ENCODE results near the gene FAM43B. TPM values are rescaled to one million over a fixed set of nuclear protein-coding genes. Genes with fewer than 3 reads are reported as not detected.
A peak's percentile ranks its signal among the peaks of the same experiment; 100 is the strongest.

The FAM43B gene
- total RNA-seq, 1 experiment from 2014 or later, result 2.9 TPM

DNA sequence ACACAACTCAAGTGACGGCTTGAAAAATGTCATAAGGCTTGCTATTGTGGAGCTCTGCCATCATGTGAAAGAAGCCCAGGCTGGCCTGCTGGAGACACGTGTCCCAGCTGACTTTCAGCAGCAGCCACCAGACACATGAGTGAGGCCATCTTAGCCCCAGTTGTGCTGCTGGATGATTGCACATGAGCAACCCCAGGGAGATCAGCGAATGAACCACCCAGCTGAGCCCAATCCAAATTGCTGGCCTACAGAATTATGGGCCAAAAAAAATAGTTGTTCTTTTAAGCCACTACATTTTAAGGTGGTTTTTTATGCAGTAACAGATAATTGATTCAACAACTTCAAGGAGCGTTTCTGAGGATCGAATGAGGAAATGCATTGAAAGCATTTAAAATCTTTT, 19.1 kb downstream of the FAM43B start:
- no peaks in the 10 kb centered on the region for H3K4me1 Mint-ChIP-seq
- ChIA-PET POLR2A (no interaction called here), CTCF (no interaction called here)
- 0 out of 2 replicates have a peak, but pooled peaks cover 2% of the 10 kb centered on the region for H3K36me3 Mint-ChIP-seq
- ATAC-seq, result no peak
- no peak for DNase-seq (ENCODE audit: low spot score)
- TF ChIP-seq CREB1 (CRISPR knock-in tag; IDR thresholded peaks at IDR 0.05) (no peak), ZNF416 (CRISPR knock-in tag; IDR thresholded peaks at IDR 0.05) (no peak), KAT7 (CRISPR knock-in tag; IDR thresholded peaks at IDR 0.05; ENCODE audit: borderline replicate concordance) (no peak), ZNF423 (CRISPR knock-in tag; IDR thresholded peaks at IDR 0.05) (no peak), SMAD3 (CRISPR knock-in tag; IDR thresholded peaks at IDR 0.05; ENCODE audit: borderline replicate concordance) (no peak)
- H3K9me3 Mint-ChIP-seq, result peaks cover 25% of the 10 kb centered on the region
- H3K4me3 Mint-ChIP-seq, result no peak overlapping the region
- peaks cover 43% of the 10 kb centered on the region for H3K27me3 Mint-ChIP-seq (ENCODE audit: low read depth)
- no peak overlapping the region for H3K27ac Mint-ChIP-seq

DNA sequence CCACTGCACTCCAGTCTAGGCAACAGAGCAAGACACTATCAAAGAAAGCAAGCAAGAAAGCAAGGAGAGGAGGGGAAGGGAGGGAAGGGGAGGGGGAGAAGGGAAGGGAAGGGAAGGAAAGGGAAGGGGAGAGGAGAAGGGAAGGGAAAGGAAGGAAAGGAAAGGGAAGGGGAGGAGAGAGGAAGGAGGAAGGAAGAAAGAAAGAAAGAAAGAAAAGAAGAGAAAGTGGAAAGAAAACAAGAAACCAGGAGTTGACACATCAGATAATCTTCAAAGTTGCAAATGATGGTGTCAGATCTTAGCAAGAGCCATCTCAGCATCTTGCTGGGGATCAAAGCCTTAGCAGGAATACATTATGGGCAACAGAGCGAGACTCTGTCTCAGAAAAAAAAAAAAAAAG, 21.6 kb downstream of the FAM43B start:
- TF ChIP-seq, protein P1, sequence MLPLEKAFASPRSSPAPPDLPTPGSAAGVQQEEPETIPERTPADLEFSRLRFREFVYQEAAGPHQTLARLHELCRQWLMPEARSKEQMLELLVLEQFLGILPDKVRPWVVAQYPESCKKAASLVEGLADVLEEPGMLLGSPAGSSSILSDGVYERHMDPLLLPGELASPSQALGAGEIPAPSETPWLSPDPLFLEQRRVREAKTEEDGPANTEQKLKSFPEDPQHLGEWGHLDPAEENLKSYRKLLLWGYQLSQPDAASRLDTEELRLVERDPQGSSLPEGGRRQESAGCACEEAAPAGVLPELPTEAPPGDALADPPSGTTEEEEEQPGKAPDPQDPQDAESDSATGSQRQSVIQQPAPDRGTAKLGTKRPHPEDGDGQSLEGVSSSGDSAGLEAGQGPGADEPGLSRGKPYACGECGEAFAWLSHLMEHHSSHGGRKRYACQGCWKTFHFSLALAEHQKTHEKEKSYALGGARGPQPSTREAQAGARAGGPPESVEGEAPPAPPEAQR (CRISPR knock-in tag; IDR thresholded peaks at IDR 0.05), result no peak
- no peak for TF ChIP-seq FOXK1 (CRISPR knock-in tag; IDR thresholded peaks at IDR 0.05)
- TF ChIP-seq, protein P2, sequence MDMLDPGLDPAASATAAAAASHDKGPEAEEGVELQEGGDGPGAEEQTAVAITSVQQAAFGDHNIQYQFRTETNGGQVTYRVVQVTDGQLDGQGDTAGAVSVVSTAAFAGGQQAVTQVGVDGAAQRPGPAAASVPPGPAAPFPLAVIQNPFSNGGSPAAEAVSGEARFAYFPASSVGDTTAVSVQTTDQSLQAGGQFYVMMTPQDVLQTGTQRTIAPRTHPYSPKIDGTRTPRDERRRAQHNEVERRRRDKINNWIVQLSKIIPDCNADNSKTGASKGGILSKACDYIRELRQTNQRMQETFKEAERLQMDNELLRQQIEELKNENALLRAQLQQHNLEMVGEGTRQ (CRISPR knock-in tag; IDR thresholded peaks at IDR 0.05), result no peak
- ChIA-PET POLR2A (interaction anchor here (0.9 kb wide), 1 partner anchor 60 kb away, joined by 3 read pairs; no protein-coding TSS in a partner anchor), CTCF (interaction anchor here (0.7 to 4.5 kb wide), 12 partner anchors 9 to 123 kb away, joined by 3 to 153 read pairs (median 14); partner anchors contain the start of genes DDOST and PINK1)
- DNase-seq (ENCODE audit: low spot score) (no peak), ATAC-seq (no peak)
- no peaks in the 10 kb centered on the region for H3K4me1 Mint-ChIP-seq
- H3K27ac Mint-ChIP-seq, result no peak overlapping the region
- no peak overlapping the region for H3K4me3 Mint-ChIP-seq
- peaks cover 25% of the 10 kb centered on the region for H3K9me3 Mint-ChIP-seq
- H3K27me3 Mint-ChIP-seq (ENCODE audit: low read depth), result peaks cover 43% of the 10 kb centered on the region
- 0 out of 2 replicates have a peak, but pooled peaks cover 2% of the 10 kb centered on the region for H3K36me3 Mint-ChIP-seq

DNA sequence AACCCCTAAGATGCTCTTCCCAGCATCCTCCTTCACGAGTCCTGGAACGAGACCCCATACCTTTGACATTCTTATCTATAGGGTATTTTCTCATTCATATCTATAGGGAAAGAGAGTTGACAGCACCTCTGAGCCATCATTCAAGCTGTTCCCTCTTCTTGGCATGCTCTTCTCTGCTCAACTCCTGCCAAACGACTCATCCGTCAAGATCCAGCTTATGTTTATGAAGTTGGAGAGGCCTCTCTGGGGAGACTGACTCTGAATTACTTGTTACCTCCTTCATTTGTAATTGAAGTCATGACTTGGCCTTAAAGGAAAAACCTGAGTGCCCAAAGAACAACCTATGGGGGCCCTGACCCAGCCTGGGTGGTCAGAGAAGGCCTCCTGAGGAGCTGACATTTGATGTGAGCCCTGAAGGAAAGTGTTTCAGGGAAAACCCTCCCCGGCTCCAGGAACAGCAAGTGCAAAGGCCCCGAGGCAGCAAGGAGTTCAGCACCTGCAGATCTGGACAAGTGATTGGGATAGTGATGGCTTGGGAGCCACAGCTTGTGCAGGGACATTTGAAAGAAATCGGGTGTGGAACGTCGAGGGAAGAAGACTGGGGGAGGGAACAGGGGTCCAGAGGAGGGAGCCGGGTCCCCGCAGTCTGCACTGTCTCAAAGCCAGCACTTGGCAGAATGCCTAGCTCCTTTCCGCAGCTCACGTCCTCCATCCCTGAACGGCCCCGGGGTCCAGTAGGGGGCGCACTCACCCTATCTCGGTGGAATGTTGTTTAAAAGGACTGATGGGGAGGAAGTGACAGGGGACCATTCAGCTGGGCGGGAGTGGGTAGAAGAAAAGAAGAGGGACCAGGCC, 22.5 kb downstream of the FAM43B start:
- Mint-ChIP-seq H3K27me3 (ENCODE audit: low read depth) (peaks cover 38% of the 10 kb centered on the region), H3K4me1 (no peaks in the 10 kb centered on the region), H3K9me3 (peaks cover 20% of the 10 kb centered on the region), H3K4me3 (no peak overlapping the region), H3K36me3 (0 out of 2 replicates have a peak, but pooled peaks cover 2% of the 10 kb centered on the region), H3K27ac (no peak overlapping the region)
- DNase-seq (ENCODE audit: low spot score) (peak; percentile 90), ATAC-seq (peak; percentile 98)
- CTCF ChIA-PET, result interaction anchor here (0.5 to 4.5 kb wide), 58 partner anchors 9 to 648 kb away, joined by 3 to 153 read pairs (median 5); partner anchors contain the start of genes CAMK2N1, CDA, DDOST and KIF17
- POLR2A ChIA-PET, result interaction anchor here (1.1 kb wide), 1 partner anchor 59 kb away, joined by 9 read pairs; no protein-coding TSS in a partner anchor
- no peak for TF ChIP-seq NFATC4 (CRISPR knock-in tag; IDR thresholded peaks at IDR 0.05)
- TF ChIP-seq, protein P3, sequence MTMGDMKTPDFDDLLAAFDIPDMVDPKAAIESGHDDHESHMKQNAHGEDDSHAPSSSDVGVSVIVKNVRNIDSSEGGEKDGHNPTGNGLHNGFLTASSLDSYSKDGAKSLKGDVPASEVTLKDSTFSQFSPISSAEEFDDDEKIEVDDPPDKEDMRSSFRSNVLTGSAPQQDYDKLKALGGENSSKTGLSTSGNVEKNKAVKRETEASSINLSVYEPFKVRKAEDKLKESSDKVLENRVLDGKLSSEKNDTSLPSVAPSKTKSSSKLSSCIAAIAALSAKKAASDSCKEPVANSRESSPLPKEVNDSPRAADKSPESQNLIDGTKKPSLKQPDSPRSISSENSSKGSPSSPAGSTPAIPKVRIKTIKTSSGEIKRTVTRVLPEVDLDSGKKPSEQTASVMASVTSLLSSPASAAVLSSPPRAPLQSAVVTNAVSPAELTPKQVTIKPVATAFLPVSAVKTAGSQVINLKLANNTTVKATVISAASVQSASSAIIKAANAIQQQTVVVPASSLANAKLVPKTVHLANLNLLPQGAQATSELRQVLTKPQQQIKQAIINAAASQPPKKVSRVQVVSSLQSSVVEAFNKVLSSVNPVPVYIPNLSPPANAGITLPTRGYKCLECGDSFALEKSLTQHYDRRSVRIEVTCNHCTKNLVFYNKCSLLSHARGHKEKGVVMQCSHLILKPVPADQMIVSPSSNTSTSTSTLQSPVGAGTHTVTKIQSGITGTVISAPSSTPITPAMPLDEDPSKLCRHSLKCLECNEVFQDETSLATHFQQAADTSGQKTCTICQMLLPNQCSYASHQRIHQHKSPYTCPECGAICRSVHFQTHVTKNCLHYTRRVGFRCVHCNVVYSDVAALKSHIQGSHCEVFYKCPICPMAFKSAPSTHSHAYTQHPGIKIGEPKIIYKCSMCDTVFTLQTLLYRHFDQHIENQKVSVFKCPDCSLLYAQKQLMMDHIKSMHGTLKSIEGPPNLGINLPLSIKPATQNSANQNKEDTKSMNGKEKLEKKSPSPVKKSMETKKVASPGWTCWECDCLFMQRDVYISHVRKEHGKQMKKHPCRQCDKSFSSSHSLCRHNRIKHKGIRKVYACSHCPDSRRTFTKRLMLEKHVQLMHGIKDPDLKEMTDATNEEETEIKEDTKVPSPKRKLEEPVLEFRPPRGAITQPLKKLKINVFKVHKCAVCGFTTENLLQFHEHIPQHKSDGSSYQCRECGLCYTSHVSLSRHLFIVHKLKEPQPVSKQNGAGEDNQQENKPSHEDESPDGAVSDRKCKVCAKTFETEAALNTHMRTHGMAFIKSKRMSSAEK (CRISPR knock-in tag; IDR thresholded peaks at IDR 0.05; ENCODE audit: borderline replicate concordance), result 0 out of 2 replicates have a peak, but pooled peaks have one; percentile 62
- TF ChIP-seq, protein P2 (CRISPR knock-in tag; IDR thresholded peaks at IDR 0.05), result no peak
- TF ChIP-seq GTF2I (CRISPR knock-in tag; conservative IDR thresholded peaks at IDR 0.05), result peak; percentile 94
- TF ChIP-seq, protein P4, sequence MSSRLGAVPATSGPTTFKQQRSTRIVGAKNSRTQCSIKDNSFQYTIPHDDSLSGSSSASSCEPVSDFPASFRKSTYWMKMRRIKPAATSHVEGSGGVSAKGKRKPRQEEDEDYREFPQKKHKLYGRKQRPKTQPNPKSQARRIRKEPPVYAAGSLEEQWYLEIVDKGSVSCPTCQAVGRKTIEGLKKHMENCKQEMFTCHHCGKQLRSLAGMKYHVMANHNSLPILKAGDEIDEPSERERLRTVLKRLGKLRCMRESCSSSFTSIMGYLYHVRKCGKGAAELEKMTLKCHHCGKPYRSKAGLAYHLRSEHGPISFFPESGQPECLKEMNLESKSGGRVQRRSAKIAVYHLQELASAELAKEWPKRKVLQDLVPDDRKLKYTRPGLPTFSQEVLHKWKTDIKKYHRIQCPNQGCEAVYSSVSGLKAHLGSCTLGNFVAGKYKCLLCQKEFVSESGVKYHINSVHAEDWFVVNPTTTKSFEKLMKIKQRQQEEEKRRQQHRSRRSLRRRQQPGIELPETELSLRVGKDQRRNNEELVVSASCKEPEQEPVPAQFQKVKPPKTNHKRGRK (CRISPR knock-in tag; IDR thresholded peaks at IDR 0.05; ENCODE audit: borderline replicate concordance), result no peak
- TF ChIP-seq, protein P5, sequence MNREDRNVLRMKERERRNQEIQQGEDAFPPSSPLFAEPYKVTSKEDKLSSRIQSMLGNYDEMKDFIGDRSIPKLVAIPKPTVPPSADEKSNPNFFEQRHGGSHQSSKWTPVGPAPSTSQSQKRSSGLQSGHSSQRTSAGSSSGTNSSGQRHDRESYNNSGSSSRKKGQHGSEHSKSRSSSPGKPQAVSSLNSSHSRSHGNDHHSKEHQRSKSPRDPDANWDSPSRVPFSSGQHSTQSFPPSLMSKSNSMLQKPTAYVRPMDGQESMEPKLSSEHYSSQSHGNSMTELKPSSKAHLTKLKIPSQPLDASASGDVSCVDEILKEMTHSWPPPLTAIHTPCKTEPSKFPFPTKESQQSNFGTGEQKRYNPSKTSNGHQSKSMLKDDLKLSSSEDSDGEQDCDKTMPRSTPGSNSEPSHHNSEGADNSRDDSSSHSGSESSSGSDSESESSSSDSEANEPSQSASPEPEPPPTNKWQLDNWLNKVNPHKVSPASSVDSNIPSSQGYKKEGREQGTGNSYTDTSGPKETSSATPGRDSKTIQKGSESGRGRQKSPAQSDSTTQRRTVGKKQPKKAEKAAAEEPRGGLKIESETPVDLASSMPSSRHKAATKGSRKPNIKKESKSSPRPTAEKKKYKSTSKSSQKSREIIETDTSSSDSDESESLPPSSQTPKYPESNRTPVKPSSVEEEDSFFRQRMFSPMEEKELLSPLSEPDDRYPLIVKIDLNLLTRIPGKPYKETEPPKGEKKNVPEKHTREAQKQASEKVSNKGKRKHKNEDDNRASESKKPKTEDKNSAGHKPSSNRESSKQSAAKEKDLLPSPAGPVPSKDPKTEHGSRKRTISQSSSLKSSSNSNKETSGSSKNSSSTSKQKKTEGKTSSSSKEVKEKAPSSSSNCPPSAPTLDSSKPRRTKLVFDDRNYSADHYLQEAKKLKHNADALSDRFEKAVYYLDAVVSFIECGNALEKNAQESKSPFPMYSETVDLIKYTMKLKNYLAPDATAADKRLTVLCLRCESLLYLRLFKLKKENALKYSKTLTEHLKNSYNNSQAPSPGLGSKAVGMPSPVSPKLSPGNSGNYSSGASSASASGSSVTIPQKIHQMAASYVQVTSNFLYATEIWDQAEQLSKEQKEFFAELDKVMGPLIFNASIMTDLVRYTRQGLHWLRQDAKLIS (CRISPR knock-in tag; IDR thresholded peaks at IDR 0.05; ENCODE audit: borderline replicate concordance), result no peak
- TF ChIP-seq CBFB (CRISPR knock-in tag; IDR thresholded peaks at IDR 0.05; ENCODE audit: low read depth), result no peak
- no peak for TF ChIP-seq SMAD3 (CRISPR knock-in tag; IDR thresholded peaks at IDR 0.05; ENCODE audit: borderline replicate concordance)
- TF ChIP-seq CREM (CRISPR knock-in tag; IDR thresholded peaks at IDR 0.05), result no peak
- TF ChIP-seq FOXK1 (CRISPR knock-in tag; IDR thresholded peaks at IDR 0.05), result no peak
- no peak for TF ChIP-seq ZNF138 (CRISPR knock-in tag; conservative IDR thresholded peaks at IDR 0.05)

All from WTC11 (cell line).